ENCODE results near the gene SYCP2.

- TF ChIP-seq, protein P1, sequence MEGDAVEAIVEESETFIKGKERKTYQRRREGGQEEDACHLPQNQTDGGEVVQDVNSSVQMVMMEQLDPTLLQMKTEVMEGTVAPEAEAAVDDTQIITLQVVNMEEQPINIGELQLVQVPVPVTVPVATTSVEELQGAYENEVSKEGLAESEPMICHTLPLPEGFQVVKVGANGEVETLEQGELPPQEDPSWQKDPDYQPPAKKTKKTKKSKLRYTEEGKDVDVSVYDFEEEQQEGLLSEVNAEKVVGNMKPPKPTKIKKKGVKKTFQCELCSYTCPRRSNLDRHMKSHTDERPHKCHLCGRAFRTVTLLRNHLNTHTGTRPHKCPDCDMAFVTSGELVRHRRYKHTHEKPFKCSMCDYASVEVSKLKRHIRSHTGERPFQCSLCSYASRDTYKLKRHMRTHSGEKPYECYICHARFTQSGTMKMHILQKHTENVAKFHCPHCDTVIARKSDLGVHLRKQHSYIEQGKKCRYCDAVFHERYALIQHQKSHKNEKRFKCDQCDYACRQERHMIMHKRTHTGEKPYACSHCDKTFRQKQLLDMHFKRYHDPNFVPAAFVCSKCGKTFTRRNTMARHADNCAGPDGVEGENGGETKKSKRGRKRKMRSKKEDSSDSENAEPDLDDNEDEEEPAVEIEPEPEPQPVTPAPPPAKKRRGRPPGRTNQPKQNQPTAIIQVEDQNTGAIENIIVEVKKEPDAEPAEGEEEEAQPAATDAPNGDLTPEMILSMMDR (conservative IDR thresholded peaks at IDR 0.05 in 1 of 2, IDR thresholded peaks at IDR 0.05 in 1 of 2; ENCODE audit: low read depth in 1 of 2, low read length in 2 of 2), result no peak
- no peak for TF ChIP-seq EZH2 (IDR thresholded peaks at IDR 0.05; ENCODE audit: low read length, missing control alignments)
Observed at GRCh38 chr20:59831024-59831915, 102.2 kb downstream of the SYCP2 start.

All from fibroblast of lung (primary cell).